H1 (cell line): ENCODE results near the gene DDX42. TPM values are rescaled to one million over a fixed set of nuclear protein-coding genes. Genes with fewer than 3 reads are reported as not detected.

ENCODE experiments used
- CTCF ChIA-PET: fragments of 300-600 bp; sonication (Branson Sonifier 250); formaldehyde crosslinking; loops from one replicate; lab custom pipeline; 2021; ENCODE audit not compliant: partially characterized antibody; lab: Charles Lee
- POLR2A ChIA-PET: fragments of 300-600 bp; sonication (Branson Sonifier 250); formaldehyde crosslinking; loops from one replicate; lab custom pipeline; 2021; ENCODE audit warnings: inconsistent platforms; ENCODE audit not compliant: partially characterized antibody; lab: Charles Lee
- DNase-seq, 2 experiments: peaks; one replicate each; pipeline versions ENCODE4 v3.0.0 to v3.0.0-alpha.2; 2010 to 2022; ENCODE audit warnings: low spot score in 2 of 2, low read depth in 1 of 2, mixed read lengths in 1 of 2
- FAIRE-seq: peaks from 2 replicates; lab custom pipeline; 2011; peaks lifted over from hg19 to GRCh38; lab: Jason Lieb, UNC
- H2AFZ ChIP-seq: 2 replicates; pipeline ENCODE4 v1.8.1; 2012; ENCODE audit warnings: low read length, inconsistent platforms
- H2AK5ac ChIP-seq: 2 replicates; pipeline ENCODE4 v1.6.1; 2013; ENCODE audit warnings: low read depth, low read length
- H2BK120ac ChIP-seq: replicated peaks from 2 replicates; pipeline ENCODE3; 2013; ENCODE audit warnings: low read depth, low read length, inconsistent platforms
- H2BK12ac ChIP-seq: 2 replicates; pipeline ENCODE4 v1.6.1; 2013; ENCODE audit warnings: low read depth, low read length
- H2BK15ac ChIP-seq: 2 replicates; pipeline ENCODE4 v1.6.1; 2013; ENCODE audit warnings: low read length
- H2BK20ac ChIP-seq: 2 replicates; pipeline ENCODE4 v1.6.1; 2013; ENCODE audit warnings: low read length
- H2BK5ac ChIP-seq: 2 replicates; pipeline ENCODE4 v1.6.1; 2013; ENCODE audit warnings: low read depth, low read length
- H3K14ac ChIP-seq: 2 replicates; pipeline ENCODE4 v1.6.1; 2013; ENCODE audit warnings: inconsistent platforms; ENCODE audit not compliant: insufficient read length
- H3K18ac ChIP-seq: 2 replicates; pipeline ENCODE4 v1.6.1; 2013; ENCODE audit warnings: low read length; ENCODE audit errors: extremely low read depth
- H3K23ac ChIP-seq: 2 replicates; pipeline ENCODE4 v1.6.1; 2013; ENCODE audit warnings: inconsistent platforms; ENCODE audit not compliant: insufficient read length
- H3K23me2 ChIP-seq: 2 replicates; pipeline ENCODE4 v1.6.1; 2013; ENCODE audit warnings: low read depth, low read length
- H3K27ac ChIP-seq: 2 replicates; pipeline ENCODE4 v1.6.1; 2011; ENCODE audit warnings: low read depth, low read length, inconsistent platforms
- H3K27me3 ChIP-seq, 4 experiments: replicated peaks in 1 of 4; 1 replicate in 1 of 4; 2 replicates in 3 of 4; pipeline versions ENCODE4 v1.6.1 to v1.8.1; 2011 to 2013; ENCODE audit warnings: low read length in 3 of 4, mild to moderate bottlenecking in 3 of 4, inconsistent platforms in 2 of 4, mixed read lengths in 2 of 4, moderate library complexity in 1 of 4; ENCODE audit not compliant: control insufficient read depth in 3 of 4, insufficient read depth in 3 of 4; ENCODE audit errors: extremely low read depth in 1 of 4
- H3K36me3 ChIP-seq, 4 experiments: 2 replicates each; pipeline versions ENCODE4 v1.6.1 to v1.8.1; 2011 to 2013; ENCODE audit warnings: mild to moderate bottlenecking in 4 of 4, low read length in 3 of 4, moderate library complexity in 2 of 4, control low read depth in 1 of 4, inconsistent platforms in 1 of 4; ENCODE audit not compliant: insufficient read depth in 4 of 4, control insufficient read depth in 2 of 4
- H3K4ac ChIP-seq: replicated peaks from 2 replicates; pipeline ENCODE3; 2013; ENCODE audit warnings: low read length, low read depth, mixed read lengths, inconsistent platforms; ENCODE audit not compliant: insufficient read length
- H3K4me1 ChIP-seq, 4 experiments: replicated peaks in 1 of 4; 1 replicate in 1 of 4; 2 replicates in 3 of 4; pipeline versions ENCODE4 v1.6.1 to v1.8.1; 2011 to 2013; ENCODE audit warnings: low read length in 3 of 4, inconsistent platforms in 2 of 4, mixed read lengths in 1 of 4; ENCODE audit not compliant: insufficient read depth in 4 of 4, control insufficient read depth in 3 of 4
- H3K4me2 ChIP-seq, 2 experiments: 2 replicates each; pipeline versions ENCODE4 v1.6.1 to v1.8.1; 2011 to 2013; ENCODE audit warnings: low read depth in 2 of 2, low read length in 2 of 2, control low read depth in 1 of 2, inconsistent platforms in 1 of 2, mild to moderate bottlenecking in 1 of 2; ENCODE audit not compliant: insufficient read depth in 1 of 2
- H3K4me3 ChIP-seq, 4 experiments: fragments of 200-600, 300-600 bp in 1 of 4; sonication (generic), shearing (Covaris generic), sonication (Bioruptor Twin) in 1 of 4; 2 replicates each; pipeline versions ENCODE4 v1.5.1 to v1.8.1; 2011 to 2016; ENCODE audit warnings: low read length in 4 of 4, low read depth in 3 of 4, control low read depth in 2 of 4, inconsistent platforms in 2 of 4, mild to moderate bottlenecking in 2 of 4, mixed read lengths in 1 of 4, moderate library complexity in 1 of 4; ENCODE audit not compliant: insufficient read depth in 2 of 4; ENCODE audit errors: extremely low read depth in 1 of 4
- H3K56ac ChIP-seq: replicated peaks from 2 replicates; pipeline ENCODE3; 2013; ENCODE audit warnings: low read depth, mild to moderate bottlenecking, mixed read lengths, low read length, inconsistent platforms; ENCODE audit not compliant: insufficient read length
- H3K79me1 ChIP-seq: 2 replicates; pipeline ENCODE4 v1.6.1; 2013; ENCODE audit warnings: low read depth, low read length, control low read depth
- H3K79me2 ChIP-seq, 2 experiments: 2 replicates each; pipeline versions ENCODE4 v1.6.1 to v1.8.1; 2012 to 2013; ENCODE audit warnings: low read length in 2 of 2, mild to moderate bottlenecking in 2 of 2, inconsistent platforms in 1 of 2; ENCODE audit not compliant: insufficient read depth in 2 of 2, control insufficient read depth in 1 of 2
- H3K9ac ChIP-seq, 4 experiments: replicated peaks in 1 of 4; 1 replicate in 1 of 4; 2 replicates in 3 of 4; pipeline versions ENCODE4 v1.6.1 to v1.8.1; 2011 to 2013; ENCODE audit warnings: low read depth in 3 of 4, low read length in 3 of 4, control low read depth in 2 of 4, mild to moderate bottlenecking in 2 of 4, moderate library complexity in 2 of 4, inconsistent platforms in 1 of 4; ENCODE audit errors: extremely low read depth in 1 of 4
- H3K9me3 ChIP-seq, 2 experiments: 2 replicates each; pipeline versions ENCODE4 v1.6.1 to v1.8.1; 2012 to 2013; ENCODE audit warnings: mild to moderate bottlenecking in 2 of 2, moderate library complexity in 2 of 2, control low read depth in 1 of 2, inconsistent platforms in 1 of 2, low read depth in 1 of 2, low read length in 1 of 2, mixed read lengths in 1 of 2; ENCODE audit not compliant: insufficient read depth in 2 of 2
- H4K20me1 ChIP-seq, 2 experiments: replicated peaks in 1 of 2; 2 replicates each; pipeline versions ENCODE3 to v1.8.1; 2011 to 2013; ENCODE audit warnings: inconsistent platforms in 2 of 2, low read length in 2 of 2, mild to moderate bottlenecking in 1 of 2; ENCODE audit not compliant: insufficient read depth in 2 of 2, control insufficient read depth in 1 of 2
- H4K5ac ChIP-seq: 2 replicates; pipeline ENCODE4 v1.6.1; 2013; ENCODE audit warnings: low read length, low read depth, mixed read lengths, inconsistent platforms; ENCODE audit not compliant: insufficient read length
- H4K8ac ChIP-seq: 2 replicates; pipeline ENCODE4 v1.8.0; 2013; ENCODE audit warnings: mild to moderate bottlenecking, moderate library complexity, low read length, inconsistent platforms; ENCODE audit not compliant: insufficient read depth; ENCODE audit errors: extremely low read depth
- H4K91ac ChIP-seq: replicated peaks from 2 replicates; pipeline ENCODE3; 2013; ENCODE audit warnings: low read length, mixed read lengths, inconsistent platforms; ENCODE audit not compliant: insufficient read length
- ATF3 ChIP-seq: IDR thresholded peaks from 2 replicates; pipeline ENCODE4 v1.6.1; 2011; ENCODE audit warnings: low read depth, mild to moderate bottlenecking, low read length; ENCODE audit not compliant: insufficient read depth
- CBX5 ChIP-seq: fragments of 300-800, 300-1000 bp; sonication (generic); IDR thresholded peaks from 2 replicates; pipeline ENCODE4 v1.7.1; 2016; ENCODE audit warnings: antibody characterized with exemption, low read length, low read depth
- CHD1 ChIP-seq: IDR thresholded peaks from 2 replicates; pipeline ENCODE4 v1.6.1; 2012; ENCODE audit warnings: low read depth, low read length, improper control_type of control experiment
- CREB1 ChIP-seq: IDR thresholded peaks from 2 replicates; pipeline ENCODE4 v1.6.1; 2012; ENCODE audit warnings: inconsistent platforms
- EP300 ChIP-seq, 2 experiments: IDR thresholded peaks; 1 replicate in 1 of 2; 2 replicates in 1 of 2; pipeline ENCODE4 v1.6.1; 2011 to 2012; ENCODE audit warnings: low read depth in 2 of 2, low read length in 2 of 2, mild to moderate bottlenecking in 2 of 2, borderline replicate concordance in 1 of 2, inconsistent platforms in 1 of 2, moderate library complexity in 1 of 2
- EZH2 ChIP-seq: fragments of 200-600 bp; sonication (generic); IDR thresholded peaks from 2 replicates; pipeline ENCODE4 v1.7.1; 2012; ENCODE audit warnings: low read depth, mild to moderate bottlenecking, moderate library complexity, low read length, inconsistent platforms; ENCODE audit not compliant: severe bottlenecking
- SP1 ChIP-seq: IDR thresholded peaks from 2 replicates; pipeline ENCODE4 v1.6.1; 2011; ENCODE audit warnings: low read depth, low read length
- SRF ChIP-seq: IDR thresholded peaks from 2 replicates; pipeline ENCODE4 v1.6.1; 2011; ENCODE audit warnings: mild to moderate bottlenecking, low read depth, low read length, moderate library complexity
- SUZ12 ChIP-seq: fragments of 200-600 bp; sonication (generic); IDR thresholded peaks from 2 replicates; pipeline ENCODE4 v1.6.1; 2012; ENCODE audit warnings: mild to moderate bottlenecking, inconsistent platforms, low read length, moderate library complexity, mixed read lengths
- TAF1 ChIP-seq: IDR thresholded peaks from 2 replicates; pipeline ENCODE4 v1.6.1; 2011; ENCODE audit warnings: mild to moderate bottlenecking, low read depth, low read length
- WGBS, 2 experiments: shearing (Covaris generic) in 1 of 2; methylation state at CpG; one replicate each; pipeline versions ENCODE4 v1.1.6 to v1.1.7; 2013 to 2015; ENCODE audit warnings: low lambda C conversion rate in 2 of 2, mixed read lengths in 2 of 2, inconsistent platforms in 1 of 2, low coverage in 1 of 2, missing lambda C conversion rate in 1 of 2; ENCODE audit not compliant: insufficient replicate concordance in 2 of 2, insufficient coverage in 1 of 2, insufficient read length in 1 of 2; ENCODE audit errors: extremely low coverage in 1 of 2, missing lambda C conversion rate in 1 of 2; 5-methylcytosine and 5-hydroxymethylcytosine counted together
- polyA plus RNA-seq, 7 experiments: library from polyadenylated mRNA; depleted of rRNA in 3 of 7; stranded (reverse) in 5 of 7; unstranded in 2 of 7; fragments of >200 nt in 5 of 7; fragments of 200-250 nt in 2 of 7; gene quantifications; 1 replicate in 5 of 7; 2 replicates in 1 of 7; 4 replicates in 1 of 7; pipeline versions ENCODE4 v1.2.1 to v1.2.3, GENCODE V29; 2011 to 2013; ENCODE audit warnings: missing spikeins in 2 of 7, mixed read lengths in 2 of 7
- total RNA-seq: library from RNA; stranded (reverse); fragmentation: NEBNext Ultra II Directional; extraction: Animal tissue kit (Norgen Biotek cat#: 25700); gene quantifications from 2 replicates; pipeline ENCODE4 v1.2.1, GENCODE V29; 2021
- TF ChIP-seq, protein P1 (sequence below): IDR thresholded peaks from 2 replicates; pipeline ENCODE4 v1.6.1; 2012; ENCODE audit warnings: low read length, inconsistent platforms

DDX42 gene
- total and polyA plus RNA-seq, 2 of the 8 experiments (the other 6 are each of a cell fraction or from before 2014, with no cell fraction given): 40.6 to 114 TPM

GRCh38 chr17:63831505-63831904 is 57.5 kb downstream of the DDX42 start:
- H3K4me1 ChIP-seq: peaks cover 0 to 3% (median 0%) of the 10 kb centered on the region in 4 experiments; a peak in 1 of 7 replicates
- H3K27ac ChIP-seq: no peak overlapping the region
- H3K4me3 ChIP-seq: no peak overlapping the region
- POLR2A ChIA-PET: interaction anchor here (0.9 to 32.3 kb wide), 9 partner anchors 0 to 89 kb away, joined by 3 to 593 read pairs (median 4); partner anchors contain the start of genes CCDC47, DDX42, FTSJ3 and PSMC5
- H3K18ac ChIP-seq: no peak overlapping the region
- H3K9me3 ChIP-seq: no peaks in the 10 kb centered on the region
- no peak overlapping the region for H3K9ac ChIP-seq
- no peak overlapping the region for H2BK120ac ChIP-seq
- no peak overlapping the region for H3K14ac ChIP-seq
- no peak overlapping the region for H3K4ac ChIP-seq
- no peak overlapping the region for H2BK15ac ChIP-seq
- peaks cover 4% of the 10 kb centered on the region for H3K23me2 ChIP-seq
- H2BK5ac ChIP-seq: no peak overlapping the region
- H4K20me1 ChIP-seq: peaks cover 2 to 25% of the 10 kb centered on the region in 2 experiments
- no peak for DNase-seq
- no peak for FAIRE-seq
- H3K27me3 ChIP-seq: no peaks in the 10 kb centered on the region
- H3K79me2 ChIP-seq: peaks cover 0 to 24% of the 10 kb centered on the region in 2 experiments; a peak in 3 of 4 replicates
- H3K36me3 ChIP-seq: peaks cover 40 to 65% (median 59%) of the 10 kb centered on the region in 4 experiments
- no peak overlapping the region for H4K8ac ChIP-seq
- H3K56ac ChIP-seq: no peak overlapping the region
- no peak overlapping the region for H3K4me2 ChIP-seq
- H2BK20ac ChIP-seq: no peak overlapping the region
- H3K23ac ChIP-seq: no peak overlapping the region
- H4K5ac ChIP-seq: no peak overlapping the region
- no peak for TF ChIP-seq EP300 (IDR thresholded peaks at IDR 0.05; ENCODE audit: borderline replicate concordance in 1 of 2, low read depth in 2 of 2, low read length in 2 of 2)
- TF ChIP-seq CHD1: no peak
- TF ChIP-seq, protein P1, sequence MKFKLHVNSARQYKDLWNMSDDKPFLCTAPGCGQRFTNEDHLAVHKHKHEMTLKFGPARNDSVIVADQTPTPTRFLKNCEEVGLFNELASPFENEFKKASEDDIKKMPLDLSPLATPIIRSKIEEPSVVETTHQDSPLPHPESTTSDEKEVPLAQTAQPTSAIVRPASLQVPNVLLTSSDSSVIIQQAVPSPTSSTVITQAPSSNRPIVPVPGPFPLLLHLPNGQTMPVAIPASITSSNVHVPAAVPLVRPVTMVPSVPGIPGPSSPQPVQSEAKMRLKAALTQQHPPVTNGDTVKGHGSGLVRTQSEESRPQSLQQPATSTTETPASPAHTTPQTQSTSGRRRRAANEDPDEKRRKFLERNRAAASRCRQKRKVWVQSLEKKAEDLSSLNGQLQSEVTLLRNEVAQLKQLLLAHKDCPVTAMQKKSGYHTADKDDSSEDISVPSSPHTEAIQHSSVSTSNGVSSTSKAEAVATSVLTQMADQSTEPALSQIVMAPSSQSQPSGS: no peak
- TF ChIP-seq SUZ12: no peak
- TF ChIP-seq CREB1: no peak
- TF ChIP-seq CBX5: no peak
- TF ChIP-seq SRF: no peak
- TF ChIP-seq SP1: no peak
- TF ChIP-seq TAF1: no peak
- no peak for TF ChIP-seq ATF3
- TF ChIP-seq EZH2: no peak
- H3K79me1 ChIP-seq: peaks cover 9% of the 10 kb centered on the region; the same call in 1 of the 2 replicates
- H2AFZ ChIP-seq: no peak overlapping the region
- H2AK5ac ChIP-seq: no peak overlapping the region
- CTCF ChIA-PET: interaction anchor here (1.0 to 5.2 kb wide), 7 partner anchors 8 to 35 kb away, joined by 3 to 61 read pairs (median 3); no protein-coding TSS in a partner anchor
- H4K91ac ChIP-seq: no peak overlapping the region
- H2BK12ac ChIP-seq: no peak overlapping the region
- WGBS, 2 experiments: 92% methylated on average over 8 of the region's 8 CpGs; no CpG with 5 or more reads in 1 of the 2 experiments
